Liver (tissue), 3 donors: ENCODE measurements around the gene IQGAP2.

Experiments
- EGR1 ChIP-seq, 2 donors: IDR thresholded peaks; 2 replicates each; pipeline ENCODE4 v1.6.1; 2016 to 2018; ENCODE audit warnings: antibody characterized with exemption in 2 of 2, low read depth in 2 of 2
- HNF4G ChIP-seq: IDR thresholded peaks from 2 replicates; pipeline ENCODE4 v1.6.1; 2016; ENCODE audit warnings: antibody characterized with exemption
- JUND ChIP-seq, 2 donors: IDR thresholded peaks; 2 replicates each; pipeline ENCODE4 v1.6.1; 2016; ENCODE audit warnings: antibody characterized with exemption in 2 of 2
- SP1 ChIP-seq: IDR thresholded peaks from 2 replicates; pipeline ENCODE4 v1.6.1; 2018; ENCODE audit warnings: antibody characterized with exemption, mild to moderate bottlenecking
- TAF1 ChIP-seq: conservative IDR thresholded peaks from 2 replicates; pipeline ENCODE4 v1.6.1; 2016; ENCODE audit warnings: antibody characterized with exemption, mild to moderate bottlenecking
- TF ChIP-seq, protein P1 (sequence below): fragments of 150-350 bp; IDR thresholded peaks from 2 replicates; pipeline ENCODE4 v1.5.1; 2017; ENCODE audit warnings: improper control_type of control experiment, low read depth, low read length; ENCODE audit not compliant: missing input control
- TF ChIP-seq, protein P2 (sequence below): IDR thresholded peaks from 2 replicates; pipeline ENCODE4 v1.6.1; 2016; ENCODE audit warnings: antibody characterized with exemption
- TF ChIP-seq, protein P3 (sequence below): IDR thresholded peaks from 2 replicates; pipeline ENCODE4 v1.6.1; 2016; ENCODE audit warnings: antibody characterized with exemption
- TF ChIP-seq, protein P4 (sequence below): IDR thresholded peaks from 2 replicates; pipeline ENCODE4 v1.6.1; 2016; ENCODE audit warnings: antibody characterized with exemption
- donor health status: healthy.
- donor health status: healthy.

DNA sequence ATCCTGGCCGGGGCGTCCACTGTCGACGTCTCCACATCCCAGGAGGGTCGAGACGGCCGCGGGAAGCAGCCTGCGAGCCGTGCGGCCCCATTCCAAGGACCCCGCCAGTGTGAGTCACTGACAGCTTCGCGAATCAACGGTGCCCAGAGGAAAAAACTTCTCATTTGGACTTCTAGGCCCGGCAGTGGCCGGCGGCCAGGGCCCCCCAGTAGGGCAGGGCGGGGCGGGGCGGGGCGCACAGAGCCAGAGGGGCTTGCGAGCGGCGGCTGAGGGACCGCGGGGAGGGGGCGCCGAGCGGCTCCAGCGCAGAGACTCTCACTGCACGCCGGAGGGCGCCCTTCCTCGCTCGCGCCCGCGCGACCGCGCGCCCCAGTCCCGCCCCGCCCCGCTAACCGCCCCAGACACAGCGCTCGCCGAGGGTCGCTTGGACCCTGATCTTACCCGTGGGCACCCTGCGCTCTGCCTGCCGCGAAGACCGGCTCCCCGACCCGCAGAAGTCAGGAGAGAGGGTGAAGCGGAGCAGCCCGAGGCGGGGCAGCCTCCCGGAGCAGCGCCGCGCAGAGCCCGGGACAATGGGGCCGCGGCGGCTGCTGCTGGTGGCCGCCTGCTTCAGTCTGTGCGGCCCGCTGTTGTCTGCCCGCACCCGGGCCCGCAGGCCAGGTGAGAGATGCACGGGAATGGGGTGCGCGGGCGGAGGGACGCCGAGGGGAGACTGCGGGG, 312.8 kb downstream of the IQGAP2 start, which contains the start of gene F2R:
- TF ChIP-seq, protein P1, sequence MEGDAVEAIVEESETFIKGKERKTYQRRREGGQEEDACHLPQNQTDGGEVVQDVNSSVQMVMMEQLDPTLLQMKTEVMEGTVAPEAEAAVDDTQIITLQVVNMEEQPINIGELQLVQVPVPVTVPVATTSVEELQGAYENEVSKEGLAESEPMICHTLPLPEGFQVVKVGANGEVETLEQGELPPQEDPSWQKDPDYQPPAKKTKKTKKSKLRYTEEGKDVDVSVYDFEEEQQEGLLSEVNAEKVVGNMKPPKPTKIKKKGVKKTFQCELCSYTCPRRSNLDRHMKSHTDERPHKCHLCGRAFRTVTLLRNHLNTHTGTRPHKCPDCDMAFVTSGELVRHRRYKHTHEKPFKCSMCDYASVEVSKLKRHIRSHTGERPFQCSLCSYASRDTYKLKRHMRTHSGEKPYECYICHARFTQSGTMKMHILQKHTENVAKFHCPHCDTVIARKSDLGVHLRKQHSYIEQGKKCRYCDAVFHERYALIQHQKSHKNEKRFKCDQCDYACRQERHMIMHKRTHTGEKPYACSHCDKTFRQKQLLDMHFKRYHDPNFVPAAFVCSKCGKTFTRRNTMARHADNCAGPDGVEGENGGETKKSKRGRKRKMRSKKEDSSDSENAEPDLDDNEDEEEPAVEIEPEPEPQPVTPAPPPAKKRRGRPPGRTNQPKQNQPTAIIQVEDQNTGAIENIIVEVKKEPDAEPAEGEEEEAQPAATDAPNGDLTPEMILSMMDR, result peak; percentile 23
- no peak for TF ChIP-seq SP1
- TF ChIP-seq, protein P2, sequence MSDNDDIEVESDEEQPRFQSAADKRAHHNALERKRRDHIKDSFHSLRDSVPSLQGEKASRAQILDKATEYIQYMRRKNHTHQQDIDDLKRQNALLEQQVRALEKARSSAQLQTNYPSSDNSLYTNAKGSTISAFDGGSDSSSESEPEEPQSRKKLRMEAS, result no peak
- no peak for TF ChIP-seq EGR1 (IDR thresholded peaks at IDR 0.05; ENCODE audit: low read depth in 2 of 2)
- TF ChIP-seq HNF4G, result no peak
- TF ChIP-seq, protein P3, sequence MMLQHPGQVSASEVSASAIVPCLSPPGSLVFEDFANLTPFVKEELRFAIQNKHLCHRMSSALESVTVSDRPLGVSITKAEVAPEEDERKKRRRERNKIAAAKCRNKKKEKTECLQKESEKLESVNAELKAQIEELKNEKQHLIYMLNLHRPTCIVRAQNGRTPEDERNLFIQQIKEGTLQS, result no peak
- TF ChIP-seq, protein P4, sequence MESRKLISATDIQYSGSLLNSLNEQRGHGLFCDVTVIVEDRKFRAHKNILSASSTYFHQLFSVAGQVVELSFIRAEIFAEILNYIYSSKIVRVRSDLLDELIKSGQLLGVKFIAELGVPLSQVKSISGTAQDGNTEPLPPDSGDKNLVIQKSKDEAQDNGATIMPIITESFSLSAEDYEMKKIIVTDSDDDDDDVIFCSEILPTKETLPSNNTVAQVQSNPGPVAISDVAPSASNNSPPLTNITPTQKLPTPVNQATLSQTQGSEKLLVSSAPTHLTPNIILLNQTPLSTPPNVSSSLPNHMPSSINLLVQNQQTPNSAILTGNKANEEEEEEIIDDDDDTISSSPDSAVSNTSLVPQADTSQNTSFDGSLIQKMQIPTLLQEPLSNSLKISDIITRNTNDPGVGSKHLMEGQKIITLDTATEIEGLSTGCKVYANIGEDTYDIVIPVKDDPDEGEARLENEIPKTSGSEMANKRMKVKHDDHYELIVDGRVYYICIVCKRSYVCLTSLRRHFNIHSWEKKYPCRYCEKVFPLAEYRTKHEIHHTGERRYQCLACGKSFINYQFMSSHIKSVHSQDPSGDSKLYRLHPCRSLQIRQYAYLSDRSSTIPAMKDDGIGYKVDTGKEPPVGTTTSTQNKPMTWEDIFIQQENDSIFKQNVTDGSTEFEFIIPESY, result no peak
- no peak for TF ChIP-seq TAF1
- no peak for TF ChIP-seq JUND (IDR thresholded peaks at IDR 0.05)
